ENCODE measurements around the gene MED12L. TPM values are rescaled to one million over a fixed set of nuclear protein-coding genes. Genes with fewer than 3 reads are reported as not detected.

The MED12L gene
- total RNA-seq, 6 experiments from 2014 or later, result 0.05 to 0.64 (median 0.13) TPM; not detected in 1

- H3K27ac Mint-ChIP-seq, result no peak overlapping the region
- H3K4me3 Mint-ChIP-seq, result no peak overlapping the region
Observed at GRCh38 chr3:151130428-151130827, 45.0 kb downstream of the MED12L start.

GRCh38 chr3:151133175-151133574 lies 47.7 kb downstream of the MED12L start:
- no peak for TF ChIP-seq CTCF (IDR thresholded peaks at IDR 0.05)
- H3K36me3 Mint-ChIP-seq (ENCODE audit: low read depth), result no peaks in the 10 kb centered on the region

More at GRCh38 chr3:151130428-151130827, 45.0 kb downstream of the MED12L start:
- H3K4me1 Mint-ChIP-seq (ENCODE audit: low read depth), result no peaks in the 10 kb centered on the region
- no peak for TF ChIP-seq CTCF (IDR thresholded peaks at IDR 0.05)
- H3K9me3 Mint-ChIP-seq, result no peaks in the 10 kb centered on the region
- DNase-seq, result no peak
- no peaks in the 10 kb centered on the region for H3K36me3 Mint-ChIP-seq (ENCODE audit: low read depth)
- H3K27me3 Mint-ChIP-seq (ENCODE audit: insufficient read depth), result peaks cover 13% of the 10 kb centered on the region

GRCh38 chr3:151133917-151134450 lies 48.5 kb downstream of the MED12L start:
- Mint-ChIP-seq H3K36me3 (ENCODE audit: low read depth) (no peaks in the 10 kb centered on the region), H3K4me1 (ENCODE audit: low read depth) (no peaks in the 10 kb centered on the region), H3K27ac (no peak overlapping the region), H3K27me3 (ENCODE audit: insufficient read depth) (peaks cover 13% of the 10 kb centered on the region), H3K9me3 (no peaks in the 10 kb centered on the region), H3K4me3 (no peak overlapping the region)
- DNase-seq, result no peak
- TF ChIP-seq CTCF (IDR thresholded peaks at IDR 0.05), result no peak

More at GRCh38 chr3:151133175-151133574, 47.7 kb downstream of the MED12L start:
- H3K27ac Mint-ChIP-seq, result no peak overlapping the region
- H3K4me3 Mint-ChIP-seq, result no peak overlapping the region
- H3K4me1 Mint-ChIP-seq (ENCODE audit: low read depth), result no peaks in the 10 kb centered on the region
- DNase-seq, result no peak
- peaks cover 13% of the 10 kb centered on the region for H3K27me3 Mint-ChIP-seq (ENCODE audit: insufficient read depth)
- no peaks in the 10 kb centered on the region for H3K9me3 Mint-ChIP-seq

- Mint-ChIP-seq H3K9me3 (no peaks in the 10 kb centered on the region), H3K4me3 (no peak overlapping the region), H3K36me3 (ENCODE audit: low read depth) (no peaks in the 10 kb centered on the region), H3K27me3 (ENCODE audit: insufficient read depth) (peaks cover 17% of the 10 kb centered on the region), H3K27ac (no peak overlapping the region), H3K4me1 (ENCODE audit: low read depth) (no peaks in the 10 kb centered on the region)
- TF ChIP-seq CTCF (IDR thresholded peaks at IDR 0.05), result no peak
- no peak for DNase-seq
Observed at GRCh38 chr3:151135541-151136337, 50.3 kb downstream of the MED12L start.

GRCh38 chr3:151142929-151143328 lies 57.5 kb downstream of the MED12L start:
- Mint-ChIP-seq H3K4me1 (ENCODE audit: low read depth) (no peaks in the 10 kb centered on the region), H3K9me3 (no peaks in the 10 kb centered on the region), H3K27ac (no peak overlapping the region), H3K36me3 (ENCODE audit: low read depth) (no peaks in the 10 kb centered on the region), H3K4me3 (no peak overlapping the region), H3K27me3 (ENCODE audit: insufficient read depth) (peaks cover 24% of the 10 kb centered on the region)
- DNase-seq, result no peak
- no peak for TF ChIP-seq CTCF (IDR thresholded peaks at IDR 0.05)
